Cardiac muscle cell (in vitro differentiated cells and primary cell): ENCODE data around the gene NLRC5. TPM values are rescaled to one million over a fixed set of nuclear protein-coding genes. Genes with fewer than 3 reads are reported as not detected.

Experiments used
- DNase-seq, 2 donors: peaks; one replicate each; pipeline versions ENCODE4 v3.0.0 to v3.0.0-alpha.2; 2010 to 2017; ENCODE audit warnings: low read depth in 1 of 2, low spot score in 1 of 2
- H3K27ac ChIP-seq: fragments of 200-600 bp; sonication (generic); 2 replicates; pipeline ENCODE4 v1.5.1; 2016
- H3K27me3 ChIP-seq: fragments of 200-600 bp; sonication (generic); 2 replicates; pipeline ENCODE4 v1.6.0; 2016; ENCODE audit warnings: control low read depth
- H3K36me3 ChIP-seq: fragments of 200-600 bp; sonication (generic); 2 replicates; pipeline ENCODE4 v1.5.1; 2016; ENCODE audit warnings: control low read depth
- H3K4me1 ChIP-seq: fragments of 200-600 bp; sonication (generic); 2 replicates; pipeline ENCODE4 v1.8.1; 2017; ENCODE audit warnings: low read depth, mild to moderate bottlenecking, mixed run types
- H3K4me3 ChIP-seq: fragments of 200-600 bp; sonication (generic); 2 replicates; pipeline ENCODE4 v1.5.1; 2016; ENCODE audit warnings: mild to moderate bottlenecking
- H3K9me3 ChIP-seq: fragments of 200-600 bp; sonication (generic); 2 replicates; pipeline ENCODE4 v1.5.1; 2017; ENCODE audit warnings: low read depth, mild to moderate bottlenecking, control low read depth
- polyA plus RNA-seq: library from polyadenylated mRNA; unstranded; fragments of >200 nt; fragmentation: Nextera tagmentation; extraction: Ambion mirVana; gene quantifications from 2 replicates; pipeline ENCODE4 v1.2.1, GENCODE V29; 2016
- total RNA-seq: library from RNA; depleted of rRNA; stranded (reverse); fragments of >200 nt; gene quantifications from 2 replicates; pipeline ENCODE4 v1.2.3, GENCODE V29; 2016
- TF ChIP-seq, protein P1 (sequence below): IDR thresholded peaks from 2 replicates; pipeline ENCODE4 v1.5.1; 2012; ENCODE audit warnings: low read depth, mild to moderate bottlenecking, low read length

Gene NLRC5
- total and polyA plus RNA-seq, 2 experiments from 2014 or later, result not detected

DNA sequence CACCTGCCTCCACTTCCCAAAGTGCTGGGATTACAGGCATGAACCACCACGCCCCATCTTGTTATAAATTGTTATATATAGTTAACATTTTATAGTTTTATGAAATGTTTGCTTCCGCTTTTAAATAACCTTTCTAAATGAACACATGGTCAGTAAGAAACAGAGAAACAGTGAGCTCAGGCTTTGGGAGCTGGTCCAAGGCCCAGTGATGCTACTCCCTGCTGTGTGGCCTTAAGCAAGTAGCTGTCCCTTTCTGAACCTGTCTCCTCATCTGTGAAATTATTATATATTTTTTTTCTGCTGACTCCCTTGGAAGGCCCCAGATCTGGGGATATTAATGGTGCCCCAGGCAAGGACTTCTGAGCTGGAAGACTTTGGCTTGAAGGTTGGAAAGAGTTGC lies 122.1 kb downstream of the NLRC5 start:
- Histone ChIP-seq H3K36me3 (no peaks in the 10 kb centered on the region), H3K4me1 (peaks cover 16% of the 10 kb centered on the region), H3K9me3 (no peaks in the 10 kb centered on the region), H3K27ac (no peak overlapping the region), H3K4me3 (no peak overlapping the region), H3K27me3 (no peaks in the 10 kb centered on the region)
- DNase-seq, result no peak
- TF ChIP-seq, protein P1, sequence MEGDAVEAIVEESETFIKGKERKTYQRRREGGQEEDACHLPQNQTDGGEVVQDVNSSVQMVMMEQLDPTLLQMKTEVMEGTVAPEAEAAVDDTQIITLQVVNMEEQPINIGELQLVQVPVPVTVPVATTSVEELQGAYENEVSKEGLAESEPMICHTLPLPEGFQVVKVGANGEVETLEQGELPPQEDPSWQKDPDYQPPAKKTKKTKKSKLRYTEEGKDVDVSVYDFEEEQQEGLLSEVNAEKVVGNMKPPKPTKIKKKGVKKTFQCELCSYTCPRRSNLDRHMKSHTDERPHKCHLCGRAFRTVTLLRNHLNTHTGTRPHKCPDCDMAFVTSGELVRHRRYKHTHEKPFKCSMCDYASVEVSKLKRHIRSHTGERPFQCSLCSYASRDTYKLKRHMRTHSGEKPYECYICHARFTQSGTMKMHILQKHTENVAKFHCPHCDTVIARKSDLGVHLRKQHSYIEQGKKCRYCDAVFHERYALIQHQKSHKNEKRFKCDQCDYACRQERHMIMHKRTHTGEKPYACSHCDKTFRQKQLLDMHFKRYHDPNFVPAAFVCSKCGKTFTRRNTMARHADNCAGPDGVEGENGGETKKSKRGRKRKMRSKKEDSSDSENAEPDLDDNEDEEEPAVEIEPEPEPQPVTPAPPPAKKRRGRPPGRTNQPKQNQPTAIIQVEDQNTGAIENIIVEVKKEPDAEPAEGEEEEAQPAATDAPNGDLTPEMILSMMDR, result no peak

GRCh38 chr16:57112403-57113041 lies 123.2 kb downstream of the NLRC5 start:
- Histone ChIP-seq H3K36me3 (no peaks in the 10 kb centered on the region), H3K4me3 (no peak overlapping the region), H3K27me3 (no peaks in the 10 kb centered on the region), H3K4me1 (peaks cover 16% of the 10 kb centered on the region), H3K27ac (peak overlapping the region; percentile 37), H3K9me3 (no peaks in the 10 kb centered on the region)
- DNase-seq, result peak in 1 of 2 donors; percentile 21
- TF ChIP-seq, protein P1, result no peak

GRCh38 chr16:57113042-57113453 lies 123.7 kb downstream of the NLRC5 start:
- no peaks in the 10 kb centered on the region for H3K9me3 ChIP-seq
- TF ChIP-seq, protein P1, result no peak

GRCh38 chr16:57113664-57114063 lies 124.3 kb downstream of the NLRC5 start:
- Histone ChIP-seq H3K27me3 (no peaks in the 10 kb centered on the region), H3K4me3 (no peak overlapping the region), H3K36me3 (no peaks in the 10 kb centered on the region), H3K27ac (no peak overlapping the region), H3K9me3 (no peaks in the 10 kb centered on the region), H3K4me1 (peaks cover 16% of the 10 kb centered on the region)
- TF ChIP-seq, protein P1, result no peak
- DNase-seq, result no peak

More at GRCh38 chr16:57113042-57113453, 123.7 kb downstream of the NLRC5 start:
- Histone ChIP-seq H3K27ac (peak overlapping the region; percentile 37), H3K36me3 (no peaks in the 10 kb centered on the region), H3K4me3 (no peak overlapping the region), H3K4me1 (peaks cover 16% of the 10 kb centered on the region), H3K27me3 (no peaks in the 10 kb centered on the region)
- peak in 1 of 2 donors; percentile 48 for DNase-seq

DNA sequence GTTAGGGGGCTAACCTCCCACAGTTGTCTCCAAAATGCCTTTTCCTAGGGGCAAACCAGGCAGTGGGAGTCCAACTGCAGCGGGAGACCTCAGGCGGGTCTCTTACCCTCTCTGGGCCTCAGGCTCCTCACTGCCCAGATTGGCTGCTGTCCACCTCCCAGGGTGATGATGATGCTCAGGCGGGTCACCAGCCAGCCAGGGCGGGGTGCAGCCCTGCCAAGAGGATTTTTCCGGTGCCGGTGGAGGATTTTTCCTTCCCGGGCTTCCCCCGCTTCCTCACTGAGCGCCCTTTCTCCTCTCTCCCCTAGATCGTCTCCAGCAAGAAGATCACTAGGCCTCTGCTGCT lies 125.8 kb downstream of the NLRC5 start:
- TF ChIP-seq, protein P1, result no peak
- H3K36me3 ChIP-seq, result no peaks in the 10 kb centered on the region

More for the DNA sequence above, 125.8 kb downstream of the NLRC5 start:
- no peak overlapping the region for H3K27ac ChIP-seq
- peak in 1 of 2 donors; percentile 20 for DNase-seq
- H3K4me1 ChIP-seq, result peaks cover 16% of the 10 kb centered on the region
- no peak overlapping the region for H3K4me3 ChIP-seq
- no peaks in the 10 kb centered on the region for H3K9me3 ChIP-seq
- H3K27me3 ChIP-seq, result no peaks in the 10 kb centered on the region
